ENCODE results near the gene HOMER2. TPM values are rescaled to one million over a fixed set of nuclear protein-coding genes. Genes with fewer than 3 reads are reported as not detected.

The HOMER2 gene
- total RNA-seq, 1 experiment from 2014 or later: 14.2 TPM

DNA sequence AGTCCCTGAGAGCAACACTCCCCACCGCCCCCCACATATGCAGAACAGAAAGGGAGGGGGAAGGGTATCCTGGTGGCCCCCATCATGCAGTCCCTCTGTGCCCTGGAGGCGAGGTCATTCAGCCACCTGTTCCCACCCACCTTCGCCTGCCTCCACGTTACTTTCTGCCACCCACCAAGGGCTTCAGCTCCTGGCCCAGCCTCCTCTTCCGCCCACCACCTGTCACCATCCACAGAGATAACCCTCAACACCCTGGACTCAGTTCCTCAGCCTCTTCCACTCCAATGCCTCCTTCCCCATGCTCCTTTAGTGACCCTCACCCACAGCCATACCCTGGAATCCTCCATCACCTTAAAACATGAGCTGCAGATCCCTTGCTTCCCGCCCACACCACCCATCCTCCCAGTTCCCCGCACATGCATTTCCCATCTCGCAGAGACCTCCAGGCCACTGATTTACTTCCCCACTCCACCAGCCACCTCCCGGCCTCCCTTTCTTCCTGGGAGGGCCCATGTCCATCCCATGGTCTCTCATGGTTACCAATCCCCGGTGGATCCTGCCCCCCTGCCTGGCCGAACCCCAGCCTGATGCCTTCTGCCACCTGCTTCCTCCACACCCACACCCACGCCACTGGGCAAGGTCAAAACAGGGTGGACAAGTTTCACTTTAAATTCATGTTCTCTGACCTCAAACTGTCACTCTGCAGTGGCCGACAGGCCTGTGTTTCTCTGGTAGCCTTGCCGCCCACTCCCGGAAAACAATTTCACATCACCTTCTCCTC, 18.2 kb downstream of the HOMER2 start:
- Histone ChIP-seq H3K14ac (ENCODE audit: insufficient read depth, low read length) (no peak overlapping the region; the same call in 1 of the 2 replicates), H3K23me2 (ENCODE audit: insufficient read length, low read depth, low read length, poor library complexity, severe bottlenecking) (no peaks in the 10 kb centered on the region), H4K8ac (replicated peaks; ENCODE audit: insufficient read length, low read depth, low read length) (no peak overlapping the region), H3K79me1 (ENCODE audit: insufficient read depth, low read depth, low read length, poor library complexity, severe bottlenecking) (no peaks in the 10 kb centered on the region), H4K20me1 (ENCODE audit: control insufficient read depth, insufficient read depth, insufficient read length) (no peaks in the 10 kb centered on the region), H3K27ac (ENCODE audit: insufficient read length, low read depth, low read length) (no peak overlapping the region), H3K4me2 (ENCODE audit: insufficient read depth, insufficient read length, low read length) (no peak overlapping the region), H3K18ac (ENCODE audit: insufficient read length, low read depth, low read length) (no peak overlapping the region), H2BK15ac (ENCODE audit: low read depth, low read length) (no peak overlapping the region), H2BK5ac (ENCODE audit: insufficient read length, low read length) (no peak overlapping the region), H3K9ac (ENCODE audit: extremely low read depth, insufficient read length, low read length) (no peak overlapping the region), H3K4me1 (ENCODE audit: insufficient read depth, low read length) (no peaks in the 10 kb centered on the region), H2BK120ac (ENCODE audit: low read depth, low read length, poor library complexity, severe bottlenecking) (no peak overlapping the region), H3K9me3 (ENCODE audit: control insufficient read depth, low read depth, low read length) (no peaks in the 10 kb centered on the region), H2BK20ac (ENCODE audit: low read depth, low read length, poor library complexity, severe bottlenecking) (no peak overlapping the region), H3K4ac (ENCODE audit: low read depth, low read length) (no peak overlapping the region), H4K91ac (ENCODE audit: insufficient read length, low read depth, low read length) (no peak overlapping the region), H2AK5ac (ENCODE audit: insufficient read length, low read length) (no peak overlapping the region), H4K5ac (ENCODE audit: insufficient read length, low read depth, low read length) (no peak overlapping the region), H3K23ac (ENCODE audit: insufficient read length, low read depth, low read length) (no peak overlapping the region), H2AFZ (ENCODE audit: low read length) (no peak overlapping the region), H3T11ph (ENCODE audit: low read length) (no peak overlapping the region), H3K27me3 (ENCODE audit: insufficient read depth, low read length) (no peaks in the 10 kb centered on the region), H2BK12ac (ENCODE audit: insufficient read length, low read depth, low read length) (no peak overlapping the region), H3K79me2 (ENCODE audit: insufficient read depth, low read length) (no peaks in the 10 kb centered on the region), H3K56ac (ENCODE audit: insufficient read length, low read depth, low read length) (no peak overlapping the region)
- DNase-seq: no peak
- H3K27ac Mint-ChIP-seq: no peak overlapping the region; a peak in 2 of 7 replicates
- peak overlapping the region in 1 of 2 experiments; percentile 47; a peak in 2 of 5 replicates for H3K4me3 Mint-ChIP-seq
- TF ChIP-seq, protein P1, sequence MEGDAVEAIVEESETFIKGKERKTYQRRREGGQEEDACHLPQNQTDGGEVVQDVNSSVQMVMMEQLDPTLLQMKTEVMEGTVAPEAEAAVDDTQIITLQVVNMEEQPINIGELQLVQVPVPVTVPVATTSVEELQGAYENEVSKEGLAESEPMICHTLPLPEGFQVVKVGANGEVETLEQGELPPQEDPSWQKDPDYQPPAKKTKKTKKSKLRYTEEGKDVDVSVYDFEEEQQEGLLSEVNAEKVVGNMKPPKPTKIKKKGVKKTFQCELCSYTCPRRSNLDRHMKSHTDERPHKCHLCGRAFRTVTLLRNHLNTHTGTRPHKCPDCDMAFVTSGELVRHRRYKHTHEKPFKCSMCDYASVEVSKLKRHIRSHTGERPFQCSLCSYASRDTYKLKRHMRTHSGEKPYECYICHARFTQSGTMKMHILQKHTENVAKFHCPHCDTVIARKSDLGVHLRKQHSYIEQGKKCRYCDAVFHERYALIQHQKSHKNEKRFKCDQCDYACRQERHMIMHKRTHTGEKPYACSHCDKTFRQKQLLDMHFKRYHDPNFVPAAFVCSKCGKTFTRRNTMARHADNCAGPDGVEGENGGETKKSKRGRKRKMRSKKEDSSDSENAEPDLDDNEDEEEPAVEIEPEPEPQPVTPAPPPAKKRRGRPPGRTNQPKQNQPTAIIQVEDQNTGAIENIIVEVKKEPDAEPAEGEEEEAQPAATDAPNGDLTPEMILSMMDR (conservative IDR thresholded peaks at IDR 0.05): no peak
- peaks cover 8% of the 10 kb centered on the region for H3K27me3 Mint-ChIP-seq (ENCODE audit: low read depth)
- no peaks in the 10 kb centered on the region; a peak in 1 of 5 replicates for H3K9me3 Mint-ChIP-seq
- H3K4me1 Mint-ChIP-seq: peaks cover 8 to 11% of the 10 kb centered on the region in 2 experiments
- WGBS (ENCODE audit: extremely low coverage, insufficient read length, low lambda C conversion rate): no CpG with 5 or more reads among the region's 15 CpGs
- H3K36me3 Mint-ChIP-seq (ENCODE audit: insufficient read depth in 1 of 3, low read depth in 3 of 3): no peaks in the 10 kb centered on the region

Measured in H9 (cell line).